GM12878 (cell line): Measurements from ENCODE around the gene SLC46A2. TPM values are rescaled to one million over a fixed set of nuclear protein-coding genes. Genes with fewer than 3 reads are reported as not detected.

Source experiments
- ATAC-seq: fragments of 200-7000 bp; cut with Tn5 transposase; 3 replicates; pipeline ENCODE4 v1.9.1; 2020; ENCODE audit warnings: mild to moderate bottlenecking, moderate library complexity
- BruUV-seq: library from RNA; stranded (reverse); fragments of 400-500 nt; replicated peaks from 2 replicates; lab custom pipeline; 2021; lab: Mats Ljungman, UMichigan
- CTCF ChIA-PET: fragments of 300-600 bp; sonication (Branson Sonifier 250); formaldehyde crosslinking; extraction: SDS; loops from one replicate; lab custom pipeline; 2021; ENCODE audit warnings: inconsistent platforms; lab: Yijun Ruan, JAX
- POLR2A ChIA-PET: fragments of 350-600 bp; formaldehyde crosslinking; extraction: SDS; loops from one replicate; lab custom pipeline; 2021; ENCODE audit warnings: inconsistent platforms; lab: Charles Lee
- RAD21 ChIA-PET: fragments of 300-600 bp; sonication (Branson Sonifier 250); formaldehyde crosslinking; loops from one replicate; lab custom pipeline; 2023; ENCODE audit warnings: antibody characterized with exemption; ENCODE audit not compliant: unreplicated experiment; lab: Charles Lee
- SMC1A ChIA-PET: fragments of 300-600 bp; sonication (Branson Sonifier 250); formaldehyde crosslinking; loops from one replicate; lab custom pipeline; 2023; ENCODE audit not compliant: unreplicated experiment, uncharacterized antibody; lab: Charles Lee
- DNase-seq: peaks from one replicate; pipeline ENCODE4 v3.0.0-alpha.2; 2011; ENCODE audit warnings: low read depth, low spot score
- FAIRE-seq: peaks from 3 replicates; lab custom pipeline; 2011; peaks lifted over from hg19 to GRCh38; lab: Jason Lieb, UNC
- H2AFZ ChIP-seq: 2 replicates; pipeline ENCODE4 v1.6.0; 2011; ENCODE audit warnings: low read depth, low read length, control low read depth; ENCODE audit not compliant: control insufficient read depth
- H3K27ac ChIP-seq: 2 replicates; pipeline ENCODE4 v1.5.1; 2011; ENCODE audit warnings: control low read depth; ENCODE audit not compliant: control insufficient read depth, insufficient read depth
- H3K27me3 ChIP-seq, 2 experiments: replicated peaks in 1 of 2; 2 replicates each; pipeline versions ENCODE4 v1.6.0 to v1.6.1; 2011; ENCODE audit warnings: low read length in 1 of 2; ENCODE audit not compliant: control insufficient read depth in 2 of 2, insufficient read depth in 2 of 2
- H3K36me3 ChIP-seq, 2 experiments: 2 replicates each; pipeline ENCODE4 v1.5.1; 2011; ENCODE audit warnings: low read length in 1 of 2; ENCODE audit not compliant: control insufficient read depth in 2 of 2, insufficient read depth in 2 of 2
- H3K4me1 ChIP-seq: 2 replicates; pipeline ENCODE4 v1.6.1; 2011; ENCODE audit warnings: mild to moderate bottlenecking, low read length, moderate library complexity, mixed read lengths; ENCODE audit not compliant: control insufficient read depth, insufficient read depth
- H3K4me2 ChIP-seq: 2 replicates; pipeline ENCODE4 v1.6.0; 2011; ENCODE audit warnings: control low read depth; ENCODE audit not compliant: control insufficient read depth, insufficient read depth
- H3K4me3 ChIP-seq: fragments of 200-600 bp; sonication (generic); 2 replicates; pipeline ENCODE4 v1.5.1; 2016
- H3K79me2 ChIP-seq: 2 replicates; pipeline ENCODE4 v1.6.0; 2011; ENCODE audit warnings: low read length; ENCODE audit not compliant: control insufficient read depth, insufficient read depth
- H3K9ac ChIP-seq: 2 replicates; pipeline ENCODE4 v1.8.0; 2011; ENCODE audit warnings: low read length, control low read depth, mixed read lengths; ENCODE audit not compliant: control insufficient read depth, insufficient read depth
- H3K9me3 ChIP-seq: replicated peaks from 3 replicates; pipeline ENCODE4 v1.5.1; 2011; ENCODE audit warnings: mild to moderate bottlenecking, low read length; ENCODE audit not compliant: control insufficient read depth, insufficient read depth
- H4K20me1 ChIP-seq: 2 replicates; pipeline ENCODE4 v1.6.0; 2011; ENCODE audit not compliant: control insufficient read depth, insufficient read depth
- ATF7 ChIP-seq: fragments of 450-650 bp; IDR thresholded peaks from 2 replicates; pipeline ENCODE4 v1.6.1; 2016; ENCODE audit warnings: low read depth, mild to moderate bottlenecking
- ELK1 ChIP-seq: IDR thresholded peaks from 2 replicates; pipeline ENCODE4 v1.6.1; 2012; ENCODE audit warnings: low read depth, low read length, improper control_type of control experiment
- EZH2 ChIP-seq: IDR thresholded peaks from 2 replicates; pipeline ENCODE4 v1.6.1; 2012; ENCODE audit warnings: low read depth, mild to moderate bottlenecking, control low read depth, inconsistent platforms, low read length, borderline replicate concordance; ENCODE audit not compliant: control insufficient read depth
- HDAC2 ChIP-seq: fragments of 200-600 bp; sonication (generic); IDR thresholded peaks from 2 replicates; pipeline ENCODE4 v1.6.1; 2017
- KDM1A ChIP-seq: fragments of 200-600 bp; sonication (generic); IDR thresholded peaks from 2 replicates; pipeline ENCODE4 v1.6.1; 2016; ENCODE audit warnings: borderline replicate concordance
- MLLT1 ChIP-seq: fragments of 450-650 bp; IDR thresholded peaks from 2 replicates; pipeline ENCODE4 v1.6.1; 2016; ENCODE audit warnings: mild to moderate bottlenecking
- PML ChIP-seq: IDR thresholded peaks from 2 replicates; pipeline ENCODE4 v1.6.1; 2012; ENCODE audit warnings: low read length, inconsistent platforms
- POU2F2 ChIP-seq: IDR thresholded peaks from 3 replicates; pipeline ENCODE4 v1.6.1; 2011; ENCODE audit warnings: low read depth, mild to moderate bottlenecking, low read length, borderline replicate concordance
- PRDM15 ChIP-seq: fragments of 450-650 bp; formaldehyde crosslinking; IDR thresholded peaks from 2 replicates; pipeline ENCODE4 v1.4.0; 2020; ENCODE audit warnings: mild to moderate bottlenecking, moderate library complexity
- RAD51 ChIP-seq: fragments of 450-650 bp; IDR thresholded peaks from 2 replicates; pipeline ENCODE4 v1.6.1; 2016; ENCODE audit warnings: moderate library complexity, mild to moderate bottlenecking, inconsistent platforms
- RELA ChIP-seq: fragments of 450-650 bp; IDR thresholded peaks from 2 replicates; pipeline ENCODE4 v1.8.0; 2014; ENCODE audit warnings: borderline replicate concordance; ENCODE audit not compliant: partially characterized antibody
- TCF7 ChIP-seq: IDR thresholded peaks from 2 replicates; pipeline ENCODE4 v1.6.1; 2014; ENCODE audit warnings: antibody characterized with exemption, borderline replicate concordance
- USF1 ChIP-seq: IDR thresholded peaks from 2 replicates; pipeline ENCODE4 v1.6.1; 2011; ENCODE audit warnings: borderline replicate concordance, low read depth, mild to moderate bottlenecking, moderate library complexity, mixed read lengths, low read length; ENCODE audit not compliant: insufficient read depth; ENCODE audit errors: extremely low read length
- WGBS: methylation state at CpG from one replicate; pipeline ENCODE4 v1.1.6; 2016; ENCODE audit warnings: low lambda C conversion rate; ENCODE audit not compliant: insufficient replicate concordance, insufficient coverage; ENCODE audit errors: missing lambda C conversion rate; 5-methylcytosine and 5-hydroxymethylcytosine counted together
- in situ Hi-C: fragments of 300-500 bp; cut with MboI; formaldehyde crosslinking; loops from 9 replicates; pipeline ENCODE4 v1.14.3; 2018; ENCODE audit warnings: mixed read lengths
- intact Hi-C: fragments of 100-400 bp; cut with micrococcal nuclease; formaldehyde crosslinking; loops from one replicate; pipeline ENCODE4 v1.14.2; 2022; ENCODE audit not compliant: unreplicated experiment
- polyA plus RNA-seq, 11 experiments: library from polyadenylated mRNA; depleted of rRNA in 4 of 11; unstranded in 6 of 11; stranded (reverse) in 5 of 11; fragments of >200 nt; fragmentation: Nextera tagmentation in 4 of 11; fragmentation: Illumina TruSeq in 1 of 11; extraction: Ambion mirVana in 4 of 11; extraction: Trizol in 1 of 11; gene quantifications; 1 replicate in 1 of 11; 2 replicates in 10 of 11; pipeline versions ENCODE4 v1.2.1 to v1.2.3, GENCODE V29; 2011 to 2016; ENCODE audit warnings: inconsistent platforms in 2 of 11, missing spikeins in 2 of 11, low read depth in 1 of 11
- total RNA-seq, 4 experiments: library from RNA; depleted of rRNA in 3 of 4; stranded (reverse); fragments of >200 nt in 3 of 4; fragmentation: Illumina TruSeq in 1 of 4; extraction: Trizol in 1 of 4; gene quantifications; 2 replicates each; pipeline versions ENCODE4 v1.2.1 to v1.2.3, GENCODE V29; 2013 to 2021

Gene SLC46A2
- total and polyA plus RNA-seq, 10 of the 15 experiments (the other 5 are each of a cell fraction or from before 2014, with no cell fraction given): not detected

- H3K4me1 ChIP-seq: no peaks in the 10 kb centered on the region
- H2AFZ ChIP-seq: no peak overlapping the region
- H3K4me2 ChIP-seq: no peak overlapping the region
- H3K9ac ChIP-seq: no peak overlapping the region
- ChIA-PET POLR2A (no interaction called here), RAD21 (no interaction called here), CTCF (interaction anchor here (1.0 to 1.4 kb wide), 2 partner anchors 11 to 14 kb away, joined by 3 to 5 read pairs; no protein-coding TSS in a partner anchor), SMC1A (no interaction called here)
- H3K79me2 ChIP-seq: no peaks in the 10 kb centered on the region
- FAIRE-seq (no peak), ATAC-seq (no peak), DNase-seq (no peak)
- no peaks in the 10 kb centered on the region for H4K20me1 ChIP-seq
- 64% methylated on average over 5 of the region's 5 CpGs for WGBS
- no TSS peak for BruUV-seq
- in situ Hi-C loops: no loop called here
- H3K27ac ChIP-seq: no peak overlapping the region
- H3K36me3 ChIP-seq: no peaks in the 10 kb centered on the region
- H3K27me3 ChIP-seq: no peaks in the 10 kb centered on the region
- H3K4me3 ChIP-seq: no peak overlapping the region
- intact Hi-C loops: no loop called here
- H3K9me3 ChIP-seq: no peaks in the 10 kb centered on the region
- TF ChIP-seq HDAC2 (no peak), ELK1 (no peak), KDM1A (no peak), ATF7 (no peak), EZH2 (no peak), MLLT1 (no peak), USF1 (no peak), PML (no peak), PRDM15 (CRISPR knock-in tag) (no peak), RELA (no peak), TCF7 (no peak), RAD51 (no peak), POU2F2 (no peak)
Measured at GRCh38 chr9:112831281-112831851, 59.3 kb downstream of the SLC46A2 start.
